Glutamatergic neuron (in vitro differentiated cells): ENCODE data around the gene MOB3B. TPM values are rescaled to one million over a fixed set of nuclear protein-coding genes. Genes with fewer than 3 reads are reported as not detected.

Experiments used
- DNase-seq: peaks from one replicate; pipeline ENCODE4 v3.0.0; 2022
- H3K27ac Mint-ChIP-seq: one replicate; pipeline ENCODE4 v1.8.0; 2020; ENCODE audit warnings: mild to moderate bottlenecking, mixed read lengths, inconsistent platforms; ENCODE audit not compliant: unreplicated experiment
- H3K27me3 Mint-ChIP-seq: one replicate; pipeline ENCODE4 v1.8.0; 2020; ENCODE audit warnings: mild to moderate bottlenecking, moderate library complexity, mixed read lengths, inconsistent platforms; ENCODE audit not compliant: unreplicated experiment
- H3K36me3 Mint-ChIP-seq: one replicate; pipeline ENCODE4 v1.8.0; 2020; ENCODE audit warnings: mild to moderate bottlenecking, mixed read lengths, inconsistent platforms; ENCODE audit not compliant: unreplicated experiment
- H3K4me1 Mint-ChIP-seq: one replicate; pipeline ENCODE4 v1.8.0; 2020; ENCODE audit warnings: mild to moderate bottlenecking, low read depth, mixed read lengths, inconsistent platforms; ENCODE audit not compliant: unreplicated experiment
- H3K4me3 Mint-ChIP-seq: one replicate; pipeline ENCODE4 v1.8.0; 2020; ENCODE audit warnings: mild to moderate bottlenecking, mixed read lengths, inconsistent platforms; ENCODE audit not compliant: unreplicated experiment
- H3K9me3 Mint-ChIP-seq: one replicate; pipeline ENCODE4 v1.8.0; 2020; ENCODE audit warnings: mild to moderate bottlenecking, moderate library complexity, mixed read lengths, inconsistent platforms; ENCODE audit not compliant: unreplicated experiment
- total RNA-seq: library from RNA; stranded (reverse); fragmentation: NEBNext Ultra II Directional; extraction: Animal tissue kit (Norgen Biotek cat#: 25700); gene quantifications from one replicate; pipeline ENCODE4 v1.2.1, GENCODE V29; 2021; ENCODE audit not compliant: unreplicated experiment
- TF ChIP-seq, protein P1 (sequence below): fragments of 200-600 bp; sonication (generic); IDR thresholded peaks from one replicate; pipeline ENCODE4 v1.5.0; 2021; ENCODE audit not compliant: partially characterized antibody, unreplicated experiment

Gene MOB3B
- total RNA-seq, 1 donor from 2014 or later = 1.8 TPM

DNA sequence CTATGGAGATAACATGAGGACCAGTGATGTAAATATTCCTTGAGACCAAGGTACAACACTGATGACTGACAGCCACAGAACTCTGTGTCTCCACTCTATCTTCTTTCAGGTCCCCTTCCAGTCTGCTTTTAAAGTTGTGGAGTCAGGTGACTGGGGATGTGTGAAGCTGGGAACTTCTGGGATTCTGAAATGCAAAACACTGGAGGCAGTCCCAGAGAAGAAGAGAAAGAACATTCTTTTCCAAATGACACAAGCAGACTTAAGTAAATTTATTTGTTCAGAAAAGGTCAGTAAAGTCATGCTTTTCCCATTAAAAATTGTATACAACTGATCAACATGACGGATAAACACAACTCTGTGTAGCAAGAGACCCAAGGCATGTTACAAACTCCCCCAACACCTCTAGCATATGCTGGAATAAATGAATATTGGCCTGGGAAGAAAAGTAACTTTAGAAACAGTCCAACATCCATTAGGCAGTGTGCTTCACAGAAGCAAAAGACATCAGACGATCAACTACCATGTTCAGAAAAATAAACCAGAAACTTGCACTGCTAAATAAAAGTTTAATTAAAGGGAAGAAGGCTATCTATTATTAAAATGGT, 98.0 kb downstream of the MOB3B start:
- peaks cover 4% of the 10 kb centered on the region for H3K4me1 Mint-ChIP-seq
- H3K27me3 Mint-ChIP-seq = peaks cover 2% of the 10 kb centered on the region
- no peak for DNase-seq
- TF ChIP-seq, protein P1, sequence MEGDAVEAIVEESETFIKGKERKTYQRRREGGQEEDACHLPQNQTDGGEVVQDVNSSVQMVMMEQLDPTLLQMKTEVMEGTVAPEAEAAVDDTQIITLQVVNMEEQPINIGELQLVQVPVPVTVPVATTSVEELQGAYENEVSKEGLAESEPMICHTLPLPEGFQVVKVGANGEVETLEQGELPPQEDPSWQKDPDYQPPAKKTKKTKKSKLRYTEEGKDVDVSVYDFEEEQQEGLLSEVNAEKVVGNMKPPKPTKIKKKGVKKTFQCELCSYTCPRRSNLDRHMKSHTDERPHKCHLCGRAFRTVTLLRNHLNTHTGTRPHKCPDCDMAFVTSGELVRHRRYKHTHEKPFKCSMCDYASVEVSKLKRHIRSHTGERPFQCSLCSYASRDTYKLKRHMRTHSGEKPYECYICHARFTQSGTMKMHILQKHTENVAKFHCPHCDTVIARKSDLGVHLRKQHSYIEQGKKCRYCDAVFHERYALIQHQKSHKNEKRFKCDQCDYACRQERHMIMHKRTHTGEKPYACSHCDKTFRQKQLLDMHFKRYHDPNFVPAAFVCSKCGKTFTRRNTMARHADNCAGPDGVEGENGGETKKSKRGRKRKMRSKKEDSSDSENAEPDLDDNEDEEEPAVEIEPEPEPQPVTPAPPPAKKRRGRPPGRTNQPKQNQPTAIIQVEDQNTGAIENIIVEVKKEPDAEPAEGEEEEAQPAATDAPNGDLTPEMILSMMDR = no peak
- H3K9me3 Mint-ChIP-seq = no peaks in the 10 kb centered on the region
- no peak overlapping the region for H3K4me3 Mint-ChIP-seq
- H3K36me3 Mint-ChIP-seq = no peaks in the 10 kb centered on the region
- H3K27ac Mint-ChIP-seq = no peak overlapping the region

DNA sequence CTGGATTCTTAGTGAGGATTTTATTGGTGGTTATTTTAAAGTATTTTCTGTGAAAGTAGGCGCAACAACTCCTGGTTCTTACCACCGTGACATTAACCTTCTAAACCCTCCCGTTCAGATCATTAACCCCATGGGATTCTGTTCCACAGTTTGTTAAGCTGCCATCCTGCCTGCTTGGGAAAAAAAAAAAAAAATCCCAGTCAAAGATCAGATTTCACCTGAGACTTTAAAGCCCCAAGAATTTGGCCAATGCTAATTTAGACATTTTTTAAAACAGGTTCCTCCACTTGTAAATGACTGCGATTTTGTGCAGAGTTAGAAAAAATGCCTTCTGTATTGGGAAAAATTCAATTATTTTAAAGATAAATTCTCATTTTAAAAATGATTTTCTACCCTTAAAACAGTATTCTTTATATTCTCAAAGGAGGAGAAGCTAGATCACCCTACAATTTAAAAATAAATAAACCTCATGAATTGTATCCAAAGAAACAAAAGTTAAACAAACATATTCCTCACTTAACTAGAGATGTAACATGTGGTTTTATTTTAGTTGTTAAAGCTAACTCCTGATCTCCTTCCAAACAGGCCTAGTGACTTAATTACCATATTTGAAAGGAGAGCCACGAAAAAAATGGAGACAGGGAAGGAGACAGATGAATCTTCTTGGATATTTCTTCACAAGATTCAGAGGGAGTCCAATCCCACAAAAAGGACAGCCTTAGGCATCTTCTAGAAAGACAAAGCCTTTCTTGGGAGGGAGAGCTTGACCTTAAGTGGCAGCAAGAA, 98.7 kb downstream of the MOB3B start:
- TF ChIP-seq, protein P1 = no peak
- no peaks in the 10 kb centered on the region for H3K36me3 Mint-ChIP-seq
- no peak overlapping the region for H3K27ac Mint-ChIP-seq
- H3K4me3 Mint-ChIP-seq = no peak overlapping the region
- H3K27me3 Mint-ChIP-seq = peaks cover 2% of the 10 kb centered on the region
- peaks cover 4% of the 10 kb centered on the region for H3K4me1 Mint-ChIP-seq
- no peaks in the 10 kb centered on the region for H3K9me3 Mint-ChIP-seq
- DNase-seq = no peak

DNA sequence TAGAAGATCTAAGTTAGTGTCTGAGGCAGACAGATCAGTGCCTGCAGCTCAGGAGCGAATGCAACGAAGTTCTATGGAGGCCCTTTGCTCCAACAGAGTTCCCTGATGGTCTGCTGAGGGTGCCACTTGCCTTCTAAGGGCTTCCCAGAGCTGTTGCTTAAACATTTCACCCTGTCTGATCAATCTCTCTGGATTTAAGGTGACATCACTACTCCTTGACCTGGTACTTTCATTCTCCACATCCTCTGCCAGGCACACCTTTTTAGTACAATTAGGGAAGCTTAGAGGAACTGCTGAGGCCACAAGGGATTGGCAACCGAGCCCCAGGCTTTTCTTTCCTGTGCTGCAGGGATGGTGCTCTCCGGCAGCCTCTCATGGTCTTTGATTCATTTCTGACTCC, 99.7 kb downstream of the MOB3B start:
- no peak for DNase-seq
- Mint-ChIP-seq H3K4me1 (peaks cover 4% of the 10 kb centered on the region), H3K27me3 (peaks cover 2% of the 10 kb centered on the region), H3K36me3 (no peaks in the 10 kb centered on the region), H3K27ac (no peak overlapping the region), H3K4me3 (no peak overlapping the region), H3K9me3 (no peaks in the 10 kb centered on the region)
- TF ChIP-seq, protein P1 = no peak

DNA sequence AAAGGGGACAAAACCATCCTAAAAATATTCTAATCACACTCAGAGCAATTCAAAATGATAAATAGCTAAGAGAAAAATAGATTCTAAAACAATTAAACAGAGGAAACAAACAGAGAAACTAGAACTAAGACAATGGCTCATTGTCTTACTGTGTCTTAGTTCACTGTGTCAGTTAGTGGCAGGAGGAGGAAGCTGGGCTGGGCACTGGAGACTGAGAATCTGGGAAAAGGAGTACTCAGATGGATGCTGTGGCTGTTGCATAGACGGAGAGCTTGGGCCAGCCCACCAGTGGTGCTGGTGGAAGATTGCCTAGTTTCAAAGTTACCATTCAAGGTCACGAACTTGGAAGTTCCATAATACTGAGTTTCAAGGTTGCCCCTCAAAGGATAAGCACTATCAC, 100.2 kb downstream of the MOB3B start:
- no peak overlapping the region for H3K4me3 Mint-ChIP-seq
- no peak overlapping the region for H3K27ac Mint-ChIP-seq
- DNase-seq = no peak
- H3K36me3 Mint-ChIP-seq = no peaks in the 10 kb centered on the region
- TF ChIP-seq, protein P1 = no peak
- H3K27me3 Mint-ChIP-seq = peaks cover 2% of the 10 kb centered on the region
- no peaks in the 10 kb centered on the region for H3K9me3 Mint-ChIP-seq
- peaks cover 4% of the 10 kb centered on the region for H3K4me1 Mint-ChIP-seq

DNA sequence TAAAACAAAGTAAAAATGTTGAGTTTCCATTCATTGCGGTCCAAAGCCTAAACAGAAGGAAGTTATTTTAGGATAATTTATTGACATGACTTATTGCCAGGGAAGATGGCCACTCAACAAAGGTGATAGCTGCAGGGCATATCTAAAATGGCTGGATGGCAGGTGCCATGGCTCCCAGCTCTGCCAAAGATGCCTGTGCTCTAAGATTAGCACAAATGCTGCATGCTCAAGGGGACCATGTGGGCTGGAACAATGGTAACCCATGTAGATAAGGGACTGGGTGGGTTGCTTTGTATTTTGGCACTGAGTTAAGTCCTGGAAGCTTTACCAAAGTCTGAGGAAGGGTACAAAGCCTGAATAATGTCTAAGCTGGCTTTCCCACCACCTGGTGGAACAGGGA, 101.1 kb downstream of the MOB3B start:
- no peak overlapping the region for H3K4me3 Mint-ChIP-seq
- no peaks in the 10 kb centered on the region for H3K36me3 Mint-ChIP-seq
- peaks cover 4% of the 10 kb centered on the region for H3K4me1 Mint-ChIP-seq
- no peaks in the 10 kb centered on the region for H3K9me3 Mint-ChIP-seq
- peaks cover 2% of the 10 kb centered on the region for H3K27me3 Mint-ChIP-seq
- no peak overlapping the region for H3K27ac Mint-ChIP-seq
- DNase-seq = no peak
- TF ChIP-seq, protein P1 = no peak
